GM23338 (cell line): ENCODE results near the gene KCND2.

Experiments
- CREB1 ChIP-seq: fragments of 250-450 bp; sonication (Bioruptor Pico); IDR thresholded peaks from 2 replicates; pipeline ENCODE4 v1.5.0; 2020; ENCODE audit warnings: low read depth, mild to moderate bottlenecking, moderate library complexity
- CTCF ChIP-seq, 2 experiments: fragments of 200-600 bp in 1 of 2; sonication (generic) in 1 of 2; conservative IDR thresholded peaks; 2 replicates each; pipeline versions ENCODE4 v1.5.1 to v1.6.1; 2016 to 2017; ENCODE audit warnings: antibody characterized with exemption in 2 of 2, low read depth in 2 of 2, mild to moderate bottlenecking in 2 of 2, moderate library complexity in 1 of 2
- EZH2 ChIP-seq: fragments of 200-600 bp; sonication (generic); IDR thresholded peaks from one replicate; pipeline ENCODE4 v1.8.0; 2017; ENCODE audit warnings: antibody characterized with exemption, mild to moderate bottlenecking, low read depth; ENCODE audit not compliant: unreplicated experiment
- EZH2phosphoT487 ChIP-seq: fragments of 200-600 bp; sonication (generic); IDR thresholded peaks from one replicate; pipeline ENCODE4 v1.8.1; 2018; ENCODE audit warnings: antibody characterized with exemption; ENCODE audit not compliant: unreplicated experiment
- POLR2AphosphoS5 ChIP-seq: IDR thresholded peaks from 2 replicates; pipeline ENCODE4 v1.6.1; 2016; ENCODE audit warnings: antibody characterized with exemption, low read depth
- REST ChIP-seq: IDR thresholded peaks from one replicate; pipeline ENCODE4 v1.6.1; 2018; ENCODE audit warnings: antibody characterized with exemption; ENCODE audit not compliant: unreplicated experiment
- ZNF114 ChIP-seq: fragments of 250-450 bp; sonication (Bioruptor Pico); IDR thresholded peaks from 2 replicates; pipeline ENCODE4 v1.5.0; 2020; ENCODE audit warnings: mild to moderate bottlenecking, moderate library complexity
- ZNF331 ChIP-seq: fragments of 250-450 bp; sonication (Bioruptor Pico); IDR thresholded peaks from 2 replicates; pipeline ENCODE4 v1.5.0; 2020; ENCODE audit warnings: low read depth, mild to moderate bottlenecking, moderate library complexity
- TF ChIP-seq, protein P1 (sequence below): IDR thresholded peaks from 2 replicates; pipeline ENCODE4 v1.6.1; 2016; ENCODE audit warnings: antibody characterized with exemption

DNA sequence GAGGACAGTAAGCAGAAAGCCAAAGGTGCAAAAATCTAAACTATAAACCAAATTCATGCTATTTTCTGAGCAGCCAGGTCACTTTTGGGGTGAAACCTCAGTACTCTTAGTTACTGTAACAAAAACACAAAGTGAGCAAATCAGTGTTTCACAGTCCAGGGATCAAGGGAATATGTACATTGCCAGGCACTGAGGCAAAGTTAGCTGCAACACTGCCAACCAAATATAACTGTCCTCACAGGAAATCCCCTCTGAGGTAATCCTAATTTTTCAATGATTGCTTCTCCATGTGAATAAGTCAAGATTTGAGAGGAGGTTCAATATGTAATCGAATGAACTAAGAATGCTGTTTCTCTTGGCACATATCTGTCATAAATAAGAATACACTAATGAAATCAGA is 355.3 kb downstream of the KCND2 start:
- TF ChIP-seq CTCF (conservative IDR thresholded peaks at IDR 0.05; ENCODE audit: low read depth in 2 of 2) (no peak), POLR2AphosphoS5 (no peak), EZH2 (no peak), CREB1 (no peak), ZNF114 (no peak), EZH2phosphoT487 (no peak), REST (no peak), ZNF331 (CRISPR knock-in tag) (no peak)
- TF ChIP-seq, protein P1, sequence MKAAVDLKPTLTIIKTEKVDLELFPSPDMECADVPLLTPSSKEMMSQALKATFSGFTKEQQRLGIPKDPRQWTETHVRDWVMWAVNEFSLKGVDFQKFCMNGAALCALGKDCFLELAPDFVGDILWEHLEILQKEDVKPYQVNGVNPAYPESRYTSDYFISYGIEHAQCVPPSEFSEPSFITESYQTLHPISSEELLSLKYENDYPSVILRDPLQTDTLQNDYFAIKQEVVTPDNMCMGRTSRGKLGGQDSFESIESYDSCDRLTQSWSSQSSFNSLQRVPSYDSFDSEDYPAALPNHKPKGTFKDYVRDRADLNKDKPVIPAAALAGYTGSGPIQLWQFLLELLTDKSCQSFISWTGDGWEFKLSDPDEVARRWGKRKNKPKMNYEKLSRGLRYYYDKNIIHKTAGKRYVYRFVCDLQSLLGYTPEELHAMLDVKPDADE = no peak
